Activated CD4-positive, CD25-positive, alpha-beta regulatory T cell treated with anti-CD3 and anti-CD28 coated beads, Interleukin-2, amount 50 U/mL, for 72 hours (primary cell): ENCODE measurements around the gene SCN1A.
"Not testable (repeated sequence)": the region's sequence is repeated elsewhere in the genome, so short reads cannot be mapped to it uniquely, and the experiment has no call there.

Experiments
- DNase-seq: peaks from one replicate; pipeline ENCODE4 v3.0.0; 2021

The SCN1A gene

GRCh38 chr2:166127217-166128155 lies at the start of gene SCN1A:
Gene SCN1A (minus strand): TSS chr2:166128020. CDS start chr2:166073621, 54,399 bp downstream.
- DNase-seq = no peak

- DNase-seq = no peak
These were observed 45.4 kb upstream of the SCN1A start for GRCh38 chr2:166173263-166173662.

DNA sequence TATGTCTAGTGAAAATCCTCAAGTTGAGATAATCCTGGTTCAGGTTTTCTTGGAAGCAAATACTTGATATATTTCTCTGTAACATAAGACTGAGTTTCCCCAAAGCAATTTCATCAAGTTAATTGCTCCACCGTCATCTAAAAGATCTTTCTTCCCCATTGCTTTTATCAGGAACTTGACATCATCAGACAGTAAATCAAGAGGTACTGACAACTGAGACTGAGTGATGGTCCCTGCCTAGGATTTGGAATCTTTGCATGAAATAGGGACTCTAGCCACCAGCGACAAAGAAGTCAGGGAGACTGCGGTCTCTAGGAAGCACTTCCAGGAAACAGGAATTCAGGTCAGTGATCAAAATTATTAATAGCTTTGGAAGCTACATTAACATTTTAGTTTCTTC lies 43.4 kb upstream of the SCN1A start:
- no peak for DNase-seq

- DNase-seq = no peak
These were observed 42.5 kb upstream of the SCN1A start for GRCh38 chr2:166170356-166170755.

DNA sequence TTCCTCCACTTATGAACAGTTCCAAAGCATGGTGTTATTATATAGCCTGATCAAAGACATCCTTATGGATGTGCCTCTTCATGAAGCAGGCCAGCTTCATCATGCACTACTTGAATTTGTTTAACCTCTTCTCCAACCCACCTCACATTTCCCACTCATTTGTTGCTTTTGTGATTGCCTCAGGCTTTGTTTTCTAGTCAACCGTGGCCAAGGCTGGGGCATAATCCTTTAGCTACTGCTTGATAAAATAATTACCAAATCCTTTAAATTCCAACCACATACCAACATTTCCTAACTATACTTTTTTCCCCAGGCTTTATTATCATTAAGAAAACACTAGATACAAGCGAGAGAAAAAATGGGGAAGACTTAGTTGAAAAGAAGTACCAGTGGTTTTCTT lies 39.6 kb upstream of the SCN1A start:
- DNase-seq = no peak

- DNase-seq = no peak
These were observed 36.0 kb upstream of the SCN1A start for GRCh38 chr2:166163775-166164174.

DNA sequence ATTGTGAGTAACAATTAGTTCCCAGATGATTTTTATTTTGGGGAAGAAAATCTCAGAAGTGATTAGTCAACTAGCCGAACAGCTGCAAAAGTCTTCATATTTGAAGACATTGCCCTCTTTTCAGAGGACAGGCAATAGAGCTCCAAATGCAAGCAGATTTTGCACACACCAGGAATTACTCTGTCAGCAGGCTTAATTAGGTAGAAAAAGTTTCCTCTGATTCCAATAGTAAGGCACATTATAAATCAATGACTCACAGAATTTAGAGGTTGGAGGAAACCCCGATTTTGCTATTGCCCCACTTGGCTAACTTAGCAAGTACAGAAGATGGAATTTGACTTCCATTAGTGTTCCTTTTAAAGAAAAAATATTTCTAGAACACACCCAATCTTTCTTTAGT lies 30.7 kb upstream of the SCN1A start:
- no peak for DNase-seq

DNA sequence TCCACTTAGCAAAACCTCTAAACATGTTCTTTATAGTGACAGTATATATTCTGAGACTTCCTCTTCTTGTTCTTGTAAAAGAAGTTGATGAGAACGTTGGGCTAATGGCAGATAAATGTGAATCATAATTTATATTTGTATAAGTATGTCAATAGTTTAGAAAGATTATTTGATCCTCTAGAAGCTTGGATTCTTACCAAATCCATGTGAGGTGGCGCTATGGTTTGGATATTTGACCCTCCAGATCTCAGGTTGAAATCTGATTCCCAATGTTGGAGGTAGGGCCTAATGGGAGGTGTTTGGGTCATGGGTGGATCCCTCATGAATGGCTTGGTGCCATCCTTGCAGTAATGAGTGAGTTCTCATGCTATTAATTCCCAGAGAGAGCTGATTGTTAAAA lies 29.8 kb upstream of the SCN1A start:
- DNase-seq = no peak

- no peak for DNase-seq
These were observed 29.2 kb upstream of the SCN1A start for GRCh38 chr2:166156985-166157490.

DNA sequence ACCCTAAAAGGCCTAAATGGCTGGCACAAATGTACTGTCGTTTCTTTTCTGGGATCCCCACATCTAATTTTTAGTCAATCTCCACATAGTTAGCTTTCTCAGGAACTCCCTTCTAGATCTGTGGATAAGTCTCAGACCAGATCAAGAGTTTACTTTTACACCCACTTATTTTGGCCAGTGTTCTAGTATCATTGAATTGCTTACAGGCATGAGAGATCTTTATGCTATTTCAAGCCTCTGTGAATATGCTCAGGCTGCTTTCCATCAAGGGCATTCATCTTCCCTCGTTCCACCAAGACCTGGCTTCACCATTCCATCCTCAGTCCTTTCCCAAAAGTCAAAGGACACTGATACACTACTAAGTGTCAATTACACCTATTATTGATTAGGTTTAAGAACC lies 27.8 kb upstream of the SCN1A start:
- no peak for DNase-seq

DNA sequence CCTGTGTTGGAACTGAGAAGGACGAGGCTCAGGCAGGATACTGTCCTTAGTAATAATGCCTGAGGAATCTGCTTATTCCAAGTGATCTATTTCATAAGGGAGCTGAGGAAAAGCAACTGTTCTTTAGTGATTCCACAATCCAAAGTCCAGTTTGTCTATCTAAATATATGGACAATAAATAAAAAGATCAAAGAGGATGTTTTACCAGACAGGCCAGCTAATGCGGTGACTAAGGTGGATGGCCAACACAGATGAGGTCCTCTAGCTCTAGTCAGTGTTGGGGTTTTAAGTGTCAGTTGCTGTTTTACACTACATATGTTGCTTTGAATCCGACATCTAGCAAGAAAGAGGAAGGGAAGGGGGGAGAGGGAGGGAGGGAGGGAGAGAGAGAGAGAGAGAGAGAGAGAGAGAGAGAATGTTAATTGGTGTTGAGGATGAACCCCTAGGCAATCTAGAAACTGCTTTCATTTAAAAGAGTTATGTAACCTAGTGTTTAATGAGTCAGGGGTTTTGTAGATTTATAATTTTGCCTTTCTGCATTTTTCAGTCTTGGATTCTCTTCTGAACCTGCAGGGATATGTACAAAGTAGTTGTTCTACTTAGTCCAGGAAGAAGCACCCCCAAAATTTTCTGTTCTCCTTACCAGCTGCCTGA lies 27.0 kb upstream of the SCN1A start:
- DNase-seq = no peak

GRCh38 chr2:166152064-166152463 lies 24.2 kb upstream of the SCN1A start:
- no peak for DNase-seq

- DNase-seq = no peak
These were observed 20.9 kb upstream of the SCN1A start for GRCh38 chr2:166148500-166149400.

DNA sequence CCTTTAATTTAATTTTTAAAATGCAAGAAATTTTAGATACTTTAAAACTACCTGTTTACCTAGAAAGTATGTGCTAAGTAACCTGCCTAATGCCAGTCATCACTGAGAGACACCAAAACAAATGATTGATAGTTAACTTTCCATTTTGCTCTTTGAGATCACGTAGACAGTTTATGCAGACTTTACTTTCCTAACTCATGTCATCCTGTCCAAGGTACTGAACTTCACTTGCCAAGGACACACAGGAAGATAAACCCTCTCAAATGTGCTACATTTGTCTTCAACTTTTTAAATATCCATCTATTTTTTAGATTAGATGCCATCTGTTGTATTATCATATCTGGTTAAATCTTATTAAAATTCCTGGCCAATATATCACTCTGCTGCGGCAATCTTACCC lies 20.1 kb upstream of the SCN1A start:
- DNase-seq = no peak

- no peak for DNase-seq
These were observed 16.3 kb upstream of the SCN1A start for GRCh38 chr2:166144071-166144470.

GRCh38 chr2:166140932-166141331 lies 13.1 kb upstream of the SCN1A start:
- no peak for DNase-seq

DNA sequence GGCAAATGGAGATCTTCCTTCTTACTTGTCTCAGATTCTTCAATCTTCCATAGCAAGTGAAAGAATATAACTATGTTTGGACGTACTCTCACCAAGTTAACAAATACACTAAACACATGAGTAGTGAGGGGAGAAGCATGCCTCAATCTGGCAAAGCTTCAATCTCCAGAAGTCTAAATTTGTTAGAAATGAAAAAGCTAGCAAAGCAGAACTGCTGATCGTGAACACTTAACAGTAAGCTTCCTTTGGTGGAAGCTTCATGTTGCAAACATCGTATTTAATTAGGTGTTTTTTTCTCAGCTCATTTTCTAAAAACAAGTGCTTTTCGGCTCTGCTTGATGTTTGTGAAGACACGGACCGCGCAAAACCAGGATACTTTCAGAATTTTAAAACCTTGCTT lies 12.7 kb upstream of the SCN1A start:
- no peak for DNase-seq

- not testable (repeated sequence) for DNase-seq
These were observed 11.7 kb upstream of the SCN1A start for GRCh38 chr2:166139479-166139878.

- DNase-seq = no peak
These were observed 10.8 kb upstream of the SCN1A start for GRCh38 chr2:166138667-166139066.

DNA sequence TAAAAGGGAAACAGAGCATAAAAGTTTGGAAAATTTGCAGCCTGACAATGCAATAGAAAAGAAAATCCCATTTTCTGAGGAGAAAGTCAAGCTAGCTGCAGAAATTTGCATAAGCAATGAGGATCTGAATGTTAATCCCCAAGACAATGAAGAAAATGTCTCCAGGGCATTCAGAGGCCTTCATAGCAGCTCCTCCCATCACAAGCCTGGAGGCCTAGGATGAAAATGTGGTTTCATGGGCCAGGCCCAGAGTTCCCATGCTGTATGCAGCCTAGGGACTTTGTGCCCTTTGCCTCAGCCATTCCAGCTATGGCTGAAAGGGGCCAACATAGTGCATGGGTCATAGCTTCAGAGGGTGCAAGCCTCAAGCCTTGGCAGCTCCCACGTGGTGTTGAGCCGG lies 10.3 kb upstream of the SCN1A start:
- no peak for DNase-seq

DNA sequence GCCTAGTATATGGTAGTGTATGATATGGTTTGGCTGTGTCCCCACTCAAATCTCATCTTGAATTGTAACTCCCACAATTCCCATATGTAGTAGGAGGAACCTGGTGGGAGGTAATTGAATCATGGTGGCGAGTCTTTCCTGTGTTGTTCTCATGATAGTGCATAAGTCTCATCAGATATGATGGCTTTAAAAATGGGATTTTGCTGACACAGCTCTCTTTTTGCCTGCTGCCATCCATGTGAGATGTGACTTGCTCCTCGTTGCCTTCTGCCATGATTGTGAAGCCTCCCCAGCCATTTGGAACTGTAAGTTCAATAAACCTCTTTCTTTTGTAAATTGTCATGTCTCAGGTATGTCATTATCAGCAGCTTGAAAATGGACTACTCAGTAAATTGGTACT lies 9.5 kb upstream of the SCN1A start:
- DNase-seq = no peak

DNA sequence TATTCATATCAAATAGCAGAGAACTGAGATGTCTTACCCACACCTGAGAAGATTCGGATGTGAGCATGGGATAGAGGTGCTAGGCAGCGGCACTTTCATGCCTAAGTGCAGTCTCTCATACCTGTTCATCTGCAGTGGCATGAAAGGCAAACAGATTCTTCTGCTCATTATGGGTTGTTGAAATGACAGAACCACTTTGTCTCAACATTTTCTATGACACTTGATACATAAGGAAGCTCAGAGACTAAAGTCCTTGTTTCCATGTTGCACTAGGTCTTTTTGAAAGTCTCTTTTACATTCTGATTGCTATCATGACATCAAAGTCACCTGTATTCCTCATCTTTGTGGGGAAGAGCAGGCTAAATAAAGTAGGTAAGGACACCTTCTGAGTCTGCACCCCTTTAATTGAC lies 8.0 kb upstream of the SCN1A start:
- DNase-seq = no peak
